Mononuclear cell (primary cell): Measurements from ENCODE around the gene ZSCAN10. TPM values are rescaled to one million over a fixed set of nuclear protein-coding genes. Genes with fewer than 3 reads are reported as not detected.
"Not testable (repeated sequence)": the region's sequence is repeated elsewhere in the genome, so short reads cannot be mapped to it uniquely, and the experiment has no call there.

Experiments
- H3K27me3 ChIP-seq: 2 replicates; pipeline ENCODE4 v1.6.0; 2011; ENCODE audit warnings: low read length, control low read depth; ENCODE audit not compliant: insufficient read depth
- H3K4me1 ChIP-seq: 2 replicates; pipeline ENCODE4 v1.5.1; 2011; ENCODE audit warnings: mild to moderate bottlenecking, low read length, control low read depth; ENCODE audit not compliant: insufficient read depth
- H3K4me3 ChIP-seq: 2 replicates; pipeline ENCODE4 v1.5.1; 2011; ENCODE audit warnings: mild to moderate bottlenecking, low read length, moderate library complexity
- H3K9me3 ChIP-seq: 2 replicates; pipeline ENCODE4 v1.5.1; 2011; ENCODE audit warnings: low read depth, mild to moderate bottlenecking, control low read depth, low read length
- total RNA-seq: library from RNA; depleted of rRNA; stranded (reverse); fragments of >200 nt; gene quantifications from one replicate; pipeline ENCODE4 v1.2.3, GENCODE V29; 2012

The ZSCAN10 gene
- total RNA-seq, 1 donor = under 0.01 TPM

- H3K9me3 ChIP-seq, H3K27me3 ChIP-seq: not testable (repeated sequence)
These were observed 40.5 kb upstream of the ZSCAN10 start for GRCh38 chr16:3139561-3139960.

GRCh38 chr16:3138823-3139426 is 39.8 kb upstream of the ZSCAN10 start:
- peaks cover 14% of the 10 kb centered on the region for H3K4me1 ChIP-seq
- H3K4me3 ChIP-seq = no peak overlapping the region
- H3K27me3 ChIP-seq = no peaks in the 10 kb centered on the region
- no peaks in the 10 kb centered on the region for H3K9me3 ChIP-seq

More at GRCh38 chr16:3139561-3139960, 40.5 kb upstream of the ZSCAN10 start:
- not testable (repeated sequence) for H3K4me3 ChIP-seq
- H3K4me1 ChIP-seq = peaks cover 11% of the 10 kb centered on the region

- H3K4me3 ChIP-seq = no peak overlapping the region
- H3K27me3 ChIP-seq = no peaks in the 10 kb centered on the region
- H3K4me1 ChIP-seq = peaks cover 17% of the 10 kb centered on the region
- H3K9me3 ChIP-seq = no peaks in the 10 kb centered on the region
These were observed 39.2 kb upstream of the ZSCAN10 start for GRCh38 chr16:3138342-3138741.

GRCh38 chr16:3137267-3137666 is 38.2 kb upstream of the ZSCAN10 start:
- no peak overlapping the region for H3K4me3 ChIP-seq
- no peaks in the 10 kb centered on the region for H3K27me3 ChIP-seq

GRCh38 chr16:3135126-3135715 is 36.1 kb upstream of the ZSCAN10 start:
- Histone ChIP-seq H3K9me3 (no peaks in the 10 kb centered on the region), H3K27me3 (no peaks in the 10 kb centered on the region), H3K4me1 (peaks cover 27% of the 10 kb centered on the region), H3K4me3 (peak overlapping the region; percentile 65)

More at GRCh38 chr16:3137267-3137666, 38.2 kb upstream of the ZSCAN10 start:
- no peaks in the 10 kb centered on the region for H3K9me3 ChIP-seq
- peaks cover 25% of the 10 kb centered on the region for H3K4me1 ChIP-seq

- H3K4me3 ChIP-seq = peak within 1 kb of the TSS; percentile 65
- H3K27me3 ChIP-seq = no peaks in the 10 kb centered on the region
- peaks cover 34% of the 10 kb centered on the region for H3K4me1 ChIP-seq
- H3K9me3 ChIP-seq = no peaks in the 10 kb centered on the region
These were observed 35.4 kb upstream of the ZSCAN10 start, which contains the start of gene ZNF213 for GRCh38 chr16:3134338-3135125. Gene ZNF213, plus strand, starts transcription at chr16:3135029. Its CDS starts 2,252 bp downstream, at chr16:3137281.

- no peaks in the 10 kb centered on the region for H3K9me3 ChIP-seq
- H3K4me3 ChIP-seq = peak overlapping the region; percentile 65
- peaks cover 41% of the 10 kb centered on the region for H3K4me1 ChIP-seq
- H3K27me3 ChIP-seq = no peaks in the 10 kb centered on the region
These were observed 34.8 kb upstream of the ZSCAN10 start for GRCh38 chr16:3133844-3134243.

GRCh38 chr16:3131755-3132377 is 32.8 kb upstream of the ZSCAN10 start:
- Histone ChIP-seq H3K27me3 (no peaks in the 10 kb centered on the region), H3K9me3 (no peaks in the 10 kb centered on the region), H3K4me1 (peaks cover 54% of the 10 kb centered on the region), H3K4me3 (no peak overlapping the region)

- H3K9me3 ChIP-seq = no peaks in the 10 kb centered on the region
These were observed 30.3 kb upstream of the ZSCAN10 start for GRCh38 chr16:3129137-3130131.

GRCh38 chr16:3127745-3128144 is 28.7 kb upstream of the ZSCAN10 start:
- Histone ChIP-seq H3K9me3 (no peaks in the 10 kb centered on the region), H3K4me3 (no peak overlapping the region), H3K4me1 (peaks cover 48% of the 10 kb centered on the region), H3K27me3 (no peaks in the 10 kb centered on the region)

More at GRCh38 chr16:3129137-3130131, 30.3 kb upstream of the ZSCAN10 start:
- peak overlapping the region; percentile 52 for H3K4me3 ChIP-seq
- peaks cover 51% of the 10 kb centered on the region for H3K4me1 ChIP-seq
- no peaks in the 10 kb centered on the region for H3K27me3 ChIP-seq

- H3K27me3 ChIP-seq = no peaks in the 10 kb centered on the region
- peaks cover 35% of the 10 kb centered on the region for H3K4me1 ChIP-seq
- no peaks in the 10 kb centered on the region for H3K9me3 ChIP-seq
- H3K4me3 ChIP-seq = peak overlapping the region; percentile 49
These were observed 25.1 kb upstream of the ZSCAN10 start for GRCh38 chr16:3123986-3124886.

- Histone ChIP-seq H3K9me3 (no peaks in the 10 kb centered on the region), H3K27me3 (no peaks in the 10 kb centered on the region), H3K4me1 (peaks cover 23% of the 10 kb centered on the region), H3K4me3 (no peak overlapping the region)
These were observed 24.0 kb upstream of the ZSCAN10 start for GRCh38 chr16:3122926-3123570.
